AG10803 (cell line): ENCODE measurements around the gene ATR.

ENCODE experiments used
- DNase-seq: peaks from one replicate; pipeline ENCODE4 v3.0.0; 2010; ENCODE audit warnings: low read depth
- H3K4me3 ChIP-seq: 2 replicates; pipeline ENCODE4 v1.5.1; 2011; ENCODE audit warnings: mild to moderate bottlenecking, low read length, control low read depth
- CTCF ChIP-seq: conservative IDR thresholded peaks from 2 replicates; pipeline ENCODE4 v1.5.1; 2011; ENCODE audit warnings: mild to moderate bottlenecking, low read length, control low read depth, inconsistent platforms

The ATR gene

GRCh38 chr3:142543307-142543706 is 35.2 kb downstream of the ATR start:
- DNase-seq, result no peak
- no peak for TF ChIP-seq CTCF
- H3K4me3 ChIP-seq, result no peak overlapping the region

- no peak overlapping the region for H3K4me3 ChIP-seq
- no peak for DNase-seq
- no peak for TF ChIP-seq CTCF
Measured at GRCh38 chr3:142542054-142542453, 36.5 kb downstream of the ATR start.

GRCh38 chr3:142536519-142536918 is 42.0 kb downstream of the ATR start:
- DNase-seq, result no peak
- no peak for TF ChIP-seq CTCF
- no peak overlapping the region for H3K4me3 ChIP-seq

GRCh38 chr3:142534543-142534942 is 44.0 kb downstream of the ATR start:
- TF ChIP-seq CTCF, result no peak
- no peak for DNase-seq
- no peak overlapping the region for H3K4me3 ChIP-seq

GRCh38 chr3:142530296-142530695 is 48.2 kb downstream of the ATR start:
- DNase-seq, result no peak
- no peak overlapping the region for H3K4me3 ChIP-seq

GRCh38 chr3:142523921-142524566 is 54.5 kb downstream of the ATR start:
- no peak for TF ChIP-seq CTCF
- no peak for DNase-seq
- no peak overlapping the region for H3K4me3 ChIP-seq

More at GRCh38 chr3:142530296-142530695, 48.2 kb downstream of the ATR start:
- no peak for TF ChIP-seq CTCF

GRCh38 chr3:142509079-142509478 is 69.5 kb downstream of the ATR start:
- no peak for TF ChIP-seq CTCF
- no peak for DNase-seq
- H3K4me3 ChIP-seq, result no peak overlapping the region
